H1 (cell line): ENCODE results near the gene TCIRG1. TPM values are rescaled to one million over a fixed set of nuclear protein-coding genes. Genes with fewer than 3 reads are reported as not detected.

ENCODE experiments used
- CBX8 ChIP-seq: fragments of 300-800, 300-1000 bp; sonication (generic); IDR thresholded peaks from 2 replicates; pipeline ENCODE4 v1.7.1; 2016; ENCODE audit warnings: low read depth, low read length, borderline replicate concordance
- POLR2A ChIP-seq, 2 experiments: IDR thresholded peaks; 1 replicate in 1 of 2; 2 replicates in 1 of 2; pipeline ENCODE4 v1.6.1; 2011; ENCODE audit warnings: low read depth in 2 of 2, low read length in 2 of 2, mild to moderate bottlenecking in 2 of 2; ENCODE audit errors: control extremely low read depth in 1 of 2
- polyA plus RNA-seq, 7 experiments: library from polyadenylated mRNA; depleted of rRNA in 3 of 7; stranded (reverse) in 5 of 7; unstranded in 2 of 7; fragments of >200 nt in 5 of 7; fragments of 200-250 nt in 2 of 7; gene quantifications; 1 replicate in 5 of 7; 2 replicates in 1 of 7; 4 replicates in 1 of 7; pipeline versions ENCODE4 v1.2.1 to v1.2.3, GENCODE V29; 2011 to 2013; ENCODE audit warnings: missing spikeins in 2 of 7, mixed read lengths in 2 of 7
- total RNA-seq: library from RNA; stranded (reverse); fragmentation: NEBNext Ultra II Directional; extraction: Animal tissue kit (Norgen Biotek cat#: 25700); gene quantifications from 2 replicates; pipeline ENCODE4 v1.2.1, GENCODE V29; 2021

TCIRG1 gene
- total and polyA plus RNA-seq, 2 of the 8 experiments (the other 6 are each of a cell fraction or from before 2014, with no cell fraction given), result 25.3 to 39.6 TPM

DNA sequence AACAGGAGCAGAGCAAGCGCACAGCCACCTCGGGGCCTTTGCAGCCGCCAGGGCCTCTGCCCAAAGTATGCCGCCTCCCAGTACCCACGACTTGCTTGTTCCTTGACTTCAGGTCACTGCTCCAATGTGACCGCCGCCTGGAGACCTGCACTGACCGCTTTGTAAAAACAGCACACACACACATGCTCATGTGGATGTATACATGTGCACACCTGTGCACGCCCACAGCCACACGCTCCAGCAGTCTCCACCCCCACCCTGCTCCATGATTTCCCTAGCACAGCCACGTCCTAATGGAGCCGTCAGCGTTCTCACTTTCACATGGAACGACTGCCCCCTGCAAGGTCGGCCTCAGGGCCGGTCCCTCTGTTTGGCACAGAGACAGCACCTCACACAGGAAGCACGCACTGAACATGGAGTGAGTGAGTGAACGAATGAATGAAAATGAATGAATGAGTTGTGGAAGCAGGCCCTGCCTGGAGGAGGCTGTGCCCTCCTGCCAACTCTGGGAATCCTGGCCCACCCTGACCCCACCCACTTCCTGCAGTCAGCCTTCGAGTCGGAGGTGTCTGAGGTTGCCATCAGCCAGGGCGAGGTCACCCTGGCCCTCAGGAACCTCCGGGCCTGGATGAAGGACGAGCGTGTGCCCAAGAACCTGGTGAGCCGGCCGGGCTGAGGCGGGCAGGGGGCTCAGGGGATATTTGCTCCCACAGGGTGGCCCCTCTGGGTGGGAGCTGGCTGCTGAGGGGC, 20.7 kb upstream of the TCIRG1 start (continued):
- TF ChIP-seq POLR2A (IDR thresholded peaks at IDR 0.05; ENCODE audit: control extremely low read depth in 1 of 2, low read depth in 2 of 2, low read length in 2 of 2) (no peak), CBX8 (no peak)
- TF ChIP-seq, all 59 proteins: peak for 0
